Fibroblast of skin of abdomen (primary cell): ENCODE data around the gene PTPRM.
"Not testable (repeated sequence)": the region's sequence is repeated elsewhere in the genome, so short reads cannot be mapped to it uniquely, and the experiment has no call there.

Source experiments
- DNase-seq: peaks from one replicate; pipeline ENCODE4 v3.0.0-alpha.2; 2013

Gene PTPRM

GRCh38 chr18:8018701-8019331, 451.7 kb downstream of the PTPRM start:
- no peak for DNase-seq

- no peak for DNase-seq
Observed at GRCh38 chr18:8019600-8019999, 452.5 kb downstream of the PTPRM start.

- DNase-seq, result peak; percentile 4
Observed at GRCh38 chr18:8020132-8020846, 453.2 kb downstream of the PTPRM start.

DNA sequence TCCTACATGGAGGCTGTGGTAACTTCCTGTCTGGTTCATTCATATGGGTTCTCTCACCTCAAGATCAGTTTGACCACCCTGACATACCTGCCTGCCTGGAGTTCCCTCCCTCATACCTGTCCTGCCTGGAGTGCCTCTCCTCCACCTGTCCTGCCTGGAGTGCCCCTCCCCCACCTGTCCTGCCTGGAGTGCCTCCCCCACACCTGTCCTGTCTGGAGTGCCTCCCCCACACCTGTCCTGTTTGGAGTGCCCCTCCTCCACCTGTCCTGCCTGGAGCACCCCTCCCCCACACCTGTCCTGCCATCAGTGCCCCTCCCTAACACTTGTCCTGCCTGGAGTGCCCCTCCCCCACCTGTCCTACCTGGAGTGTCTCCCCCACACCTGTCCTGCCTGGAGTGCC, 461.9 kb downstream of the PTPRM start:
- DNase-seq, result no peak

DNA sequence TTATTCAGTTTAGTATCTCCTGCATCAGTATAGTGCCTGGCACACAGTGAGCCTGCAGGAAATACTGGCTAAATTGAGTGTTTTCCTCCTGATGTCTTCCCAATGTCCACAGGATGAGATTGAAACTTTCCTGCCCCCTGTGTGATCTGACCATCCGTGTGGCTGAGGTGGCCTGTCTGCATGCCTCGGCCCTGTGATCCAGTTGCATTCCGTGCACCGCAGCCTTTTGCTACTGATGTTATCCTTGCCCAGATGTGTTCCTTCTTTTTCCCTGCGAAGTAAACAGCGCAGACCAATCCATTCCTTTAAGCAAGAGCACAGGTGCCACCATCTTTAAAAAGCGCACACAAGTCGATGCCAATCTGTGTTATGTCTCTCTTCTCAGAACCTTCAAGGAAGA, 462.6 kb downstream of the PTPRM start:
- no peak for DNase-seq

DNA sequence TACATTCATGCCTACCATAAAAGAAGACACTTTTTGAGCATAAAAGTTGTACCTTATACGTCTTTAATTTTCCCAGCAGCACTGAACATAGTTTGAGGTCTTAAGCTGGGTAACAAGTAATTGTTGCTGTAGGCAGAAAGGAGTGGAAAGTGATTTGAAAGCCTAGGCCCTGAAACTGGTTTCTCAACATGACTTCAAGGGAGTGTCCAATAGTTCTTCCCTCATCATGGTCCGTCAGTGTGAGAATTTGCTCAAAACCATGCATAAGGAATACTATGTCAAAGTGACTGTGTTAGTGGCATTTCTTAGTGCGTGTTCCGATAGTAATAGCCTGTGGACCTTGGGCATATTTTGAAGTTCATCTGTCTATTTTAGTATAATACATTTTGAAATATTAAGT, 463.1 kb downstream of the PTPRM start:
- DNase-seq, result no peak

- DNase-seq, result no peak
Observed at GRCh38 chr18:8031496-8031895, 464.4 kb downstream of the PTPRM start.

GRCh38 chr18:8034674-8035073, 467.6 kb downstream of the PTPRM start:
- DNase-seq, result no peak

DNA sequence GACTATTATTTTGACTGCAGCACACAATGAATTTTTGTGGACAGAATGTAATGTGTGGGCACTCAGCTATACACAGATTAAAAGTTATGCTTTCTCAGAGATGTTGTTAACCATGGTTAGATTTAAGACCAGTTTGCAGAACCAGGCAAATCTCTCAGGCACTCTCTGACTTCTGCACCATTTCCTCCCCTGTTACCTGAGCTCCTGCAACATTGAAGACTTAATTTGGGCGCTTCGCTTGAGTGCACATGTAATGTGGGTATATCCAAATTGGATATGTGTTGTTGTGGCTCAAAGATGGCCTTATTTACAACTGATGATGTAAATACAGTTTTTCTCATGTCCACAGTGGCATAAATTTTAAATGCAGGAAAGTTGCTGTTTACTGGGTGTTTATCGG, 469.4 kb downstream of the PTPRM start:
- no peak for DNase-seq

DNA sequence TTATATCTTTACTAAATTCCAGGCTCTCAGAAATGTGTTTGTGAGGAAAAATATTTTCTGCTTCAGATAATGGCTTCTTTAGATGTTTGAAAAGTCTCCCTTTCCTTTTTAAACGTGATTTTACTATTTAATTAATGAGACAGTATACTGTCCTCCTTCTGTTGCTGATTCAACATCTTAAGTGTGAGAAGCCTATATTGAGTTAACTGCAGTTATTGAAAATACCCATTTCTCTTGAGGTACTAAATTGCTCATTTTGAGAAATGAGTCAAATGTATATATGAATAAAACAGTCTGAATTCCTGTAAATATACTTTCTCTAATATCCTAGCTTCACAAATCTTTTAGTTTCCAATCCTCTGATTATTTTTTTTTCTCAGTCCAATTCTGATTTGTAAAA, 470.2 kb downstream of the PTPRM start:
- DNase-seq, result no peak

DNA sequence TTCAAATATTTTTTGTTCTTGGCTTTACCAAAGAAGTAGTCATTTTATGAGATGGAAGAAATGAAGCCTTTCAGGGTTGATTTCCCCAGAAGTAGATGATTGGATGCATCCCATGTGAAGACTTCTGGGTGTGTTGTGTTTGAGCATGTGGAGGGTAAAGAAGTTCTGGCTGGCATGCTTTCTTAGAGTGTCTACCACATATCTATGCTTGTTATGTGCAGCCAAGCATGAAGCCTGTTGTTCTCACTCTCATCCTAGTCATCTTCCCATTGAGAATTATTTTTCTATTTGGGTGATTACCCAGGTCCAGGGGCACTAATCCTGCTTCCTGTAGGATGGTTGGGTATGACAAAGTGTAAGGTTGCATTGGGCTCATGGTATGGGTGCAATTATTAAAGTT, 472.9 kb downstream of the PTPRM start:
- no peak for DNase-seq

DNA sequence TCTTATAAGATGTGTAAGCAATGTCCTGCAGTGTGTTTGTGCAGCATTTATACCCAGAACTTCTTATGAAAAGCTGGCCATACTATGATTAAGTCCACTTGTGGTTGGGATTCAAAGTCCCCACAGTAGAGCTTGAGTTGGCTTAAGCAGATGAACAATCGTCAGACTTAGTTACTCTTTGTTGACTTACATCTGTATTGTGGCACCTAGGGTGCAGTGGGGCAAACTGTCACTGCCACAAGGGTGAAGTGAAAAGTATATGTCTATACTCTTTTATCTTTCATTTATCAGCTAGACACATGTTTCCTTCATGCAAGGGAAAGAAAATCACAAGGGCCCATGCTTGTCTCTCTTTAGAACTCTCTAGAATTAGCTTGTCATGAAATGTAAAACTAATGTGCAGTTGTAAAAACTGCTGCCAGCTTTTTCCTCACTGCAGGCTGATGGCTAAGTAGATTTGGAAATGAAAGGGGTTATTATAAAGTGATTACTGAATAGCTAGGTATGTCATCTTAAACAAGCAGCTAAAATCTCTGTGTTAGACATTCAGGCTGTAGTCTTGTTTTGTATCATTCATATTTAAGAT, 474.5 kb downstream of the PTPRM start:
- DNase-seq, result no peak

- no peak for DNase-seq
Observed at GRCh38 chr18:8044004-8044403, 476.9 kb downstream of the PTPRM start.

DNA sequence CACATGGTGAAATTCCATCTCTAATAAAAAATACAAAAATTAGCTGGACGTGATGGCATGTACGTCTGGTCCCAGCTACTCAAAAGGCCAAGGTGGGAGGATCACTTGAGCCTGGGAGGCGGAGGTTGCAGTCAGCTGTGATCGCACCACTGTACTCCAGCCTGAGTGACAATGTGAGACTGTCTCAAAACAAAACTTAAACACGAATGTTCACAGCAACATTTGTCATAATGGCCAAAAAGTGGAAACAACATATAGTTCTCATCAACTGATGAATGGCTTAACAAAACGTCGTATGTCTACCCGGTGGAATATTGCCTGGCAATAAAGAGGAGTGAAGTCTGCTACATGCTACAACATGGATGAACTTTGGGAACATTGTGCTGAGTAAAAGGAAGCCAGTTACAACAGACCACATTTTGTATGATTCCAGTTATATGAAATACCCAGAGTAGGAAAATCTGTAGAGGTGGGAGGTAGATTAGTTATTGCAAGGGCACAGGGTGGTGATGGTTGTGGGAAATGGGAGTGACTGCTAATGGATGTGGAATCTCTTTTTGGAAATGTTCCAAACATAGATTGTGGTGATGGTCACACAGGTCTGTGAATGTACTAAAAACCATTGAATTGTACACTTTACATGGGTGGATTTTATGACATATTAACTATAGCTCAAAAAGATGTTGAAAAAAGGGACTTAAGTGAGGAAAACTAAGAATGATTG, 478.2 kb downstream of the PTPRM start:
- DNase-seq, result peak; percentile 41

DNA sequence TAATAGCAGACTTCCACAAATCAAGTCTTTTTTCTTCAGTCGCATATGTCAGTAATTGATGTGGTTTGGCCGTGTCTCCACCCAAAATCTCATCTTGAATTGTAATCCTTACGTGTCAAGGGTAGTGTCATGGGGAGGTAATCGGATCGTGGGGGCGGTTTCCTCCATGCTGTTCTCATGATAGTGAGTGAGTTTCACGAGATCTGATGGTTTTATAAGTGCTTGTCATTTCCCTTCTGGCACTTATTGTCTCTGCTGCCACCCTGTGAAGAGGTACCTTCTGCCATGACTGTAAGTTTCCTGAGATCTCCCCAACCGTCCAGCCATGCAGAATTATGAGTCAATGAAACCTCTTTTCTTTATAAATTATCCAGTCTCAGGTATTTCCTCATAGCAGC, 478.8 kb downstream of the PTPRM start:
- no peak for DNase-seq

DNA sequence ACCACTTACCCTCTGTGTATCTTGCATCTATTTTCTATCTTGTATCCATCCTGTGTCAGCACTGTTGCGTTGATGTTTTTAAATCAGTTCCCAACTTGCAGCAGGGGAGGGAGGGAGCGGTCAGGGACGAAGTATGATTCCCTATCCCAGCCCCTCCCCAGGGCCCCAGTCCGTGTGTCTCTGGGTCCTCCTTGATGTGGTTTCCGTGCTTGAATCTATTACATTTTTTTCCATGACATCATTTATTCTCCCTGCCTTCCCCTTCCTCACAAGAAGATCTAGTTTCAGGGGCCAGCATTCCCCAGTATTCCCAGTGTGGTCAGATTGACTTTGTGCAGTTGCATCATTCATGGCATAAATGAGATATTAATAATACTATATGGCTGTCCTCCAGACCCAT, 479.3 kb downstream of the PTPRM start:
- DNase-seq, result peak; percentile 44

GRCh38 chr18:8049147-8049546, 482.0 kb downstream of the PTPRM start:
- DNase-seq, result no peak

GRCh38 chr18:8050616-8051329, 483.7 kb downstream of the PTPRM start:
- DNase-seq, result no peak

GRCh38 chr18:8051453-8051852, 484.3 kb downstream of the PTPRM start:
- peak; percentile 36 for DNase-seq

DNA sequence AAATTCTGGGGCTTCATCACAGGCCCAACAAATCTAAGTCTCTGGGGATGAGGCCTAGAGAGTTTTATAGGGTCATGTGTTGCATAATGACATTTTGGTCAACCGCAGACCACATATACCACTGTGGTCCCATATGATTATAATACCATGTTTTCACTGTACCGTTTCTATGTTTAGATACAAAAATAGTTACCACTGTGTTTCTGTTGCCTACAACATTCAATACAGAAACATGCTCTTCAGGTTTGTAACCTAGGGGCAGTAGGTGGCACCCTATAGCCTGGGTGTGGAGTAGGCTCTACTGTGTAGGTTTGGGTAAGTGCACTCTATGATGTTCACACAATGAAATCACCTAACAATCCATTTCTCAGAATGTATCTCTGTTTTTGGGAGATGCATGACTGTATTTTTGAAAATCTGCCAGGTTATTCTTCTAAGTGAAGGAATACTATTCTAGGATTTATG, 485.2 kb downstream of the PTPRM start:
- DNase-seq, result peak; percentile 33

GRCh38 chr18:8056723-8057122, 489.6 kb downstream of the PTPRM start:
- DNase-seq, result no peak

- DNase-seq, result not testable (repeated sequence)
Observed at GRCh38 chr18:8063152-8063551, 496.0 kb downstream of the PTPRM start.

DNA sequence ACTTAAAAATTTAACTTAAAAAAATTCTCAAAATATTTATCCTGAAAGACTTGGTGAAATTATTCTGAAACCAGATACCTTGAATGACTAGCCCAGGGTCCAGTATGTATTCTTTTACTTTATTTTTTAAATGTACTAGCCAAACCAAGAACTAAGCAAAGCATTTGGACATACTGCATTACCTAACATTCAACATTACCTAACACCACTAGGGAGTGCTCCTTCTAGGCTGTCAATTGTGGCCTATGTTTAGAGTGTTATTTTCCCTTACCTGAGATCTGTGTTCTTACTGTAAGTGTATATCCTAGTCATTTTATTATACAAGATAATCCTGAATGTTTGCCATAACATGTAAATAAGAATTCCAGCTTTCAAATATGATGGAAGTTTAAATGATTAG, 496.6 kb downstream of the PTPRM start:
- DNase-seq, result no peak
